Epidermal melanocyte (primary cell): Measurements from ENCODE around the gene ZCCHC17.
"Not testable (repeated sequence)": the region's sequence is repeated elsewhere in the genome, so short reads cannot be mapped to it uniquely, and the experiment has no call there.

Source experiments
- DNase-seq: peaks from one replicate; pipeline ENCODE4 v3.0.0; 2011; ENCODE audit warnings: low spot score; ENCODE audit not compliant: insufficient read length

The ZCCHC17 gene

GRCh38 chr1:31368611-31369107 lies 71.8 kb downstream of the ZCCHC17 start:
- DNase-seq = no peak

GRCh38 chr1:31370021-31370420 lies 73.2 kb downstream of the ZCCHC17 start:
- DNase-seq = no peak

- no peak for DNase-seq
These were observed 73.7 kb downstream of the ZCCHC17 start for GRCh38 chr1:31370565-31370964.

- DNase-seq = no peak
These were observed 74.5 kb downstream of the ZCCHC17 start for GRCh38 chr1:31371121-31371959.

GRCh38 chr1:31372051-31372450 lies 75.2 kb downstream of the ZCCHC17 start:
- DNase-seq = no peak

GRCh38 chr1:31372751-31373055 lies 75.9 kb downstream of the ZCCHC17 start:
- DNase-seq = no peak

GRCh38 chr1:31373056-31373896 lies 76.4 kb downstream of the ZCCHC17 start, which contains the start of gene FABP3:
FABP3 (minus strand) TSS chr1:31373076; CDS start chr1:31373014, 62 bp downstream.
- DNase-seq = peak; percentile 42

GRCh38 chr1:31373897-31374486 lies 77.2 kb downstream of the ZCCHC17 start:
- no peak for DNase-seq

- DNase-seq = no peak
These were observed 77.8 kb downstream of the ZCCHC17 start for GRCh38 chr1:31374511-31375196.

GRCh38 chr1:31376375-31377134 lies 79.7 kb downstream of the ZCCHC17 start:
- peak; percentile 87 for DNase-seq

GRCh38 chr1:31377364-31377863 lies 80.6 kb downstream of the ZCCHC17 start:
- DNase-seq = no peak

- DNase-seq = no peak
These were observed 81.2 kb downstream of the ZCCHC17 start for GRCh38 chr1:31378001-31378400.

- no peak for DNase-seq
These were observed 83.3 kb downstream of the ZCCHC17 start for GRCh38 chr1:31380181-31380580.

GRCh38 chr1:31381394-31382294 lies 84.8 kb downstream of the ZCCHC17 start:
- DNase-seq = no peak

- no peak for DNase-seq
These were observed 85.7 kb downstream of the ZCCHC17 start for GRCh38 chr1:31382379-31382989.

GRCh38 chr1:31383967-31384366 lies 87.1 kb downstream of the ZCCHC17 start:
- no peak for DNase-seq

- DNase-seq = not testable (repeated sequence)
These were observed 89.9 kb downstream of the ZCCHC17 start for GRCh38 chr1:31386576-31387243.

GRCh38 chr1:31387612-31388011 lies 90.8 kb downstream of the ZCCHC17 start:
- DNase-seq = no peak
